H1 (cell line): Measurements from ENCODE around the gene UGT1A7. TPM values are rescaled to one million over a fixed set of nuclear protein-coding genes. Genes with fewer than 3 reads are reported as not detected.
"Not testable (repeated sequence)": the region's sequence is repeated elsewhere in the genome, so short reads cannot be mapped to it uniquely, and the experiment has no call there.

Experiments used
- CTCF ChIA-PET: fragments of 300-600 bp; sonication (Branson Sonifier 250); formaldehyde crosslinking; loops from one replicate; lab custom pipeline; 2021; ENCODE audit not compliant: partially characterized antibody; lab: Charles Lee
- POLR2A ChIA-PET: fragments of 300-600 bp; sonication (Branson Sonifier 250); formaldehyde crosslinking; loops from one replicate; lab custom pipeline; 2021; ENCODE audit warnings: inconsistent platforms; ENCODE audit not compliant: partially characterized antibody; lab: Charles Lee
- DNase-seq, 2 experiments: peaks; one replicate each; pipeline versions ENCODE4 v3.0.0 to v3.0.0-alpha.2; 2010 to 2022; ENCODE audit warnings: low spot score in 2 of 2, low read depth in 1 of 2, mixed read lengths in 1 of 2
- FAIRE-seq: peaks from 2 replicates; lab custom pipeline; 2011; peaks lifted over from hg19 to GRCh38; lab: Jason Lieb, UNC
- H2AFZ ChIP-seq: 2 replicates; pipeline ENCODE4 v1.8.1; 2012; ENCODE audit warnings: low read length, inconsistent platforms
- H2AK5ac ChIP-seq: 2 replicates; pipeline ENCODE4 v1.6.1; 2013; ENCODE audit warnings: low read depth, low read length
- H2BK120ac ChIP-seq: replicated peaks from 2 replicates; pipeline ENCODE3; 2013; ENCODE audit warnings: low read depth, low read length, inconsistent platforms
- H2BK12ac ChIP-seq: 2 replicates; pipeline ENCODE4 v1.6.1; 2013; ENCODE audit warnings: low read depth, low read length
- H2BK15ac ChIP-seq: 2 replicates; pipeline ENCODE4 v1.6.1; 2013; ENCODE audit warnings: low read length
- H2BK20ac ChIP-seq: 2 replicates; pipeline ENCODE4 v1.6.1; 2013; ENCODE audit warnings: low read length
- H2BK5ac ChIP-seq: 2 replicates; pipeline ENCODE4 v1.6.1; 2013; ENCODE audit warnings: low read depth, low read length
- H3K14ac ChIP-seq: 2 replicates; pipeline ENCODE4 v1.6.1; 2013; ENCODE audit warnings: inconsistent platforms; ENCODE audit not compliant: insufficient read length
- H3K18ac ChIP-seq: 2 replicates; pipeline ENCODE4 v1.6.1; 2013; ENCODE audit warnings: low read length; ENCODE audit errors: extremely low read depth
- H3K23ac ChIP-seq: 2 replicates; pipeline ENCODE4 v1.6.1; 2013; ENCODE audit warnings: inconsistent platforms; ENCODE audit not compliant: insufficient read length
- H3K23me2 ChIP-seq: 2 replicates; pipeline ENCODE4 v1.6.1; 2013; ENCODE audit warnings: low read depth, low read length
- H3K27ac ChIP-seq: 2 replicates; pipeline ENCODE4 v1.6.1; 2011; ENCODE audit warnings: low read depth, low read length, inconsistent platforms
- H3K27me3 ChIP-seq, 4 experiments: replicated peaks in 1 of 4; 1 replicate in 1 of 4; 2 replicates in 3 of 4; pipeline versions ENCODE4 v1.6.1 to v1.8.1; 2011 to 2013; ENCODE audit warnings: low read length in 3 of 4, mild to moderate bottlenecking in 3 of 4, inconsistent platforms in 2 of 4, mixed read lengths in 2 of 4, moderate library complexity in 1 of 4; ENCODE audit not compliant: control insufficient read depth in 3 of 4, insufficient read depth in 3 of 4; ENCODE audit errors: extremely low read depth in 1 of 4
- H3K36me3 ChIP-seq, 4 experiments: 2 replicates each; pipeline versions ENCODE4 v1.6.1 to v1.8.1; 2011 to 2013; ENCODE audit warnings: mild to moderate bottlenecking in 4 of 4, low read length in 3 of 4, moderate library complexity in 2 of 4, control low read depth in 1 of 4, inconsistent platforms in 1 of 4; ENCODE audit not compliant: insufficient read depth in 4 of 4, control insufficient read depth in 2 of 4
- H3K4ac ChIP-seq: replicated peaks from 2 replicates; pipeline ENCODE3; 2013; ENCODE audit warnings: low read length, low read depth, mixed read lengths, inconsistent platforms; ENCODE audit not compliant: insufficient read length
- H3K4me1 ChIP-seq, 4 experiments: replicated peaks in 1 of 4; 1 replicate in 1 of 4; 2 replicates in 3 of 4; pipeline versions ENCODE4 v1.6.1 to v1.8.1; 2011 to 2013; ENCODE audit warnings: low read length in 3 of 4, inconsistent platforms in 2 of 4, mixed read lengths in 1 of 4; ENCODE audit not compliant: insufficient read depth in 4 of 4, control insufficient read depth in 3 of 4
- H3K4me2 ChIP-seq, 2 experiments: 2 replicates each; pipeline versions ENCODE4 v1.6.1 to v1.8.1; 2011 to 2013; ENCODE audit warnings: low read depth in 2 of 2, low read length in 2 of 2, control low read depth in 1 of 2, inconsistent platforms in 1 of 2, mild to moderate bottlenecking in 1 of 2; ENCODE audit not compliant: insufficient read depth in 1 of 2
- H3K4me3 ChIP-seq, 4 experiments: fragments of 200-600, 300-600 bp in 1 of 4; sonication (generic), shearing (Covaris generic), sonication (Bioruptor Twin) in 1 of 4; 2 replicates each; pipeline versions ENCODE4 v1.5.1 to v1.8.1; 2011 to 2016; ENCODE audit warnings: low read length in 4 of 4, low read depth in 3 of 4, control low read depth in 2 of 4, inconsistent platforms in 2 of 4, mild to moderate bottlenecking in 2 of 4, mixed read lengths in 1 of 4, moderate library complexity in 1 of 4; ENCODE audit not compliant: insufficient read depth in 2 of 4; ENCODE audit errors: extremely low read depth in 1 of 4
- H3K56ac ChIP-seq: replicated peaks from 2 replicates; pipeline ENCODE3; 2013; ENCODE audit warnings: low read depth, mild to moderate bottlenecking, mixed read lengths, low read length, inconsistent platforms; ENCODE audit not compliant: insufficient read length
- H3K79me1 ChIP-seq: 2 replicates; pipeline ENCODE4 v1.6.1; 2013; ENCODE audit warnings: low read depth, low read length, control low read depth
- H3K79me2 ChIP-seq, 2 experiments: 2 replicates each; pipeline versions ENCODE4 v1.6.1 to v1.8.1; 2012 to 2013; ENCODE audit warnings: low read length in 2 of 2, mild to moderate bottlenecking in 2 of 2, inconsistent platforms in 1 of 2; ENCODE audit not compliant: insufficient read depth in 2 of 2, control insufficient read depth in 1 of 2
- H3K9ac ChIP-seq, 4 experiments: replicated peaks in 1 of 4; 1 replicate in 1 of 4; 2 replicates in 3 of 4; pipeline versions ENCODE4 v1.6.1 to v1.8.1; 2011 to 2013; ENCODE audit warnings: low read depth in 3 of 4, low read length in 3 of 4, control low read depth in 2 of 4, mild to moderate bottlenecking in 2 of 4, moderate library complexity in 2 of 4, inconsistent platforms in 1 of 4; ENCODE audit errors: extremely low read depth in 1 of 4
- H3K9me3 ChIP-seq, 2 experiments: 2 replicates each; pipeline versions ENCODE4 v1.6.1 to v1.8.1; 2012 to 2013; ENCODE audit warnings: mild to moderate bottlenecking in 2 of 2, moderate library complexity in 2 of 2, control low read depth in 1 of 2, inconsistent platforms in 1 of 2, low read depth in 1 of 2, low read length in 1 of 2, mixed read lengths in 1 of 2; ENCODE audit not compliant: insufficient read depth in 2 of 2
- H4K20me1 ChIP-seq, 2 experiments: replicated peaks in 1 of 2; 2 replicates each; pipeline versions ENCODE3 to v1.8.1; 2011 to 2013; ENCODE audit warnings: inconsistent platforms in 2 of 2, low read length in 2 of 2, mild to moderate bottlenecking in 1 of 2; ENCODE audit not compliant: insufficient read depth in 2 of 2, control insufficient read depth in 1 of 2
- H4K5ac ChIP-seq: 2 replicates; pipeline ENCODE4 v1.6.1; 2013; ENCODE audit warnings: low read length, low read depth, mixed read lengths, inconsistent platforms; ENCODE audit not compliant: insufficient read length
- H4K8ac ChIP-seq: 2 replicates; pipeline ENCODE4 v1.8.0; 2013; ENCODE audit warnings: mild to moderate bottlenecking, moderate library complexity, low read length, inconsistent platforms; ENCODE audit not compliant: insufficient read depth; ENCODE audit errors: extremely low read depth
- H4K91ac ChIP-seq: replicated peaks from 2 replicates; pipeline ENCODE3; 2013; ENCODE audit warnings: low read length, mixed read lengths, inconsistent platforms; ENCODE audit not compliant: insufficient read length
- ASH2L ChIP-seq: fragments of 200-600, 300-600 bp; sonication (generic); IDR thresholded peaks from one replicate; pipeline ENCODE4 v1.7.1; 2017; ENCODE audit warnings: low read length
- CBX8 ChIP-seq: fragments of 300-800, 300-1000 bp; sonication (generic); IDR thresholded peaks from 2 replicates; pipeline ENCODE4 v1.7.1; 2016; ENCODE audit warnings: low read depth, low read length, borderline replicate concordance
- GABPA ChIP-seq: IDR thresholded peaks from 2 replicates; pipeline ENCODE4 v1.6.1; 2011; ENCODE audit warnings: mild to moderate bottlenecking, low read length, moderate library complexity, borderline replicate concordance; ENCODE audit not compliant: insufficient read depth
- KDM1A ChIP-seq: fragments of 200-600, 300-600 bp; sonication (generic); IDR thresholded peaks from 2 replicates; pipeline ENCODE4 v1.7.1; 2016; ENCODE audit warnings: mild to moderate bottlenecking, low read length, borderline replicate concordance
- NRF1 ChIP-seq: IDR thresholded peaks from 2 replicates; pipeline ENCODE4 v1.6.1; 2011; ENCODE audit warnings: mild to moderate bottlenecking, low read depth, low read length, improper control_type of control experiment
- RNF2 ChIP-seq: fragments of 200-900, 300-1000 bp; sonication (generic); IDR thresholded peaks from 2 replicates; pipeline ENCODE4 v1.7.1; 2016; ENCODE audit warnings: borderline replicate concordance, low read depth, mild to moderate bottlenecking, antibody characterized with exemption, low read length; ENCODE audit not compliant: poor library complexity, severe bottlenecking; ENCODE audit errors: missing control alignments
- TEAD4 ChIP-seq: IDR thresholded peaks from 2 replicates; pipeline ENCODE4 v1.6.1; 2012; ENCODE audit warnings: low read depth, low read length, inconsistent platforms, mixed read lengths
- WGBS, 2 experiments: shearing (Covaris generic) in 1 of 2; methylation state at CpG; one replicate each; pipeline versions ENCODE4 v1.1.6 to v1.1.7; 2013 to 2015; ENCODE audit warnings: low lambda C conversion rate in 2 of 2, mixed read lengths in 2 of 2, inconsistent platforms in 1 of 2, low coverage in 1 of 2, missing lambda C conversion rate in 1 of 2; ENCODE audit not compliant: insufficient replicate concordance in 2 of 2, insufficient coverage in 1 of 2, insufficient read length in 1 of 2; ENCODE audit errors: extremely low coverage in 1 of 2, missing lambda C conversion rate in 1 of 2; 5-methylcytosine and 5-hydroxymethylcytosine counted together
- polyA plus RNA-seq, 7 experiments: library from polyadenylated mRNA; depleted of rRNA in 3 of 7; stranded (reverse) in 5 of 7; unstranded in 2 of 7; fragments of >200 nt in 5 of 7; fragments of 200-250 nt in 2 of 7; gene quantifications; 1 replicate in 5 of 7; 2 replicates in 1 of 7; 4 replicates in 1 of 7; pipeline versions ENCODE4 v1.2.1 to v1.2.3, GENCODE V29; 2011 to 2013; ENCODE audit warnings: missing spikeins in 2 of 7, mixed read lengths in 2 of 7
- total RNA-seq: library from RNA; stranded (reverse); fragmentation: NEBNext Ultra II Directional; extraction: Animal tissue kit (Norgen Biotek cat#: 25700); gene quantifications from 2 replicates; pipeline ENCODE4 v1.2.1, GENCODE V29; 2021
- TF ChIP-seq, protein P1 (sequence below): IDR thresholded peaks from 2 replicates; pipeline ENCODE4 v1.6.1; 2012; ENCODE audit warnings: low read length, inconsistent platforms

Gene UGT1A7
- total and polyA plus RNA-seq, 2 of the 8 experiments (the other 6 are each of a cell fraction or from before 2014, with no cell fraction given): not detected

GRCh38 chr2:233745073-233745755, 63.5 kb downstream of the UGT1A7 start (continued):
- TF ChIP-seq RNF2 (no peak), ASH2L (no peak), KDM1A (no peak), GABPA (no peak), TEAD4 (no peak), NRF1 (no peak), CBX8 (no peak)
- TF ChIP-seq, protein P1, sequence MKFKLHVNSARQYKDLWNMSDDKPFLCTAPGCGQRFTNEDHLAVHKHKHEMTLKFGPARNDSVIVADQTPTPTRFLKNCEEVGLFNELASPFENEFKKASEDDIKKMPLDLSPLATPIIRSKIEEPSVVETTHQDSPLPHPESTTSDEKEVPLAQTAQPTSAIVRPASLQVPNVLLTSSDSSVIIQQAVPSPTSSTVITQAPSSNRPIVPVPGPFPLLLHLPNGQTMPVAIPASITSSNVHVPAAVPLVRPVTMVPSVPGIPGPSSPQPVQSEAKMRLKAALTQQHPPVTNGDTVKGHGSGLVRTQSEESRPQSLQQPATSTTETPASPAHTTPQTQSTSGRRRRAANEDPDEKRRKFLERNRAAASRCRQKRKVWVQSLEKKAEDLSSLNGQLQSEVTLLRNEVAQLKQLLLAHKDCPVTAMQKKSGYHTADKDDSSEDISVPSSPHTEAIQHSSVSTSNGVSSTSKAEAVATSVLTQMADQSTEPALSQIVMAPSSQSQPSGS: no peak

DNA sequence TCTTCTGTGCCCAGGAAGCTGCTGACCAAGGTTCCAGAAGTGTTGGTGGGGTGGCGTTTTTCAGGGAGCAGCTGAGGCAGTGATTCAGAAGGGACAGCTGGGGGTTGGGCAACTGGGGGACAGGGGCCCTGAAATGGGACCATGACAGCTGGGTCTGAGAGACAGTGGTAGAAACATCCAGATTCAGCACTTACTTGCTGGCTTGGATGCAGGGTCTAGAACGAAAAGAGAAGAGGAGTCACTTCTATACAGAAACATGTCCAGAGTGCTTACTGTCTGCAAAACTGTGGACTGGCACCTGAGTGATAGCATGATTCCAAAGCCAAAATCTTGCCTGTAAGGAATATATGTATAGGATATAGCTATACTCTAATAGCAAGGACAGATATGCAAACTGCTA, 64.1 kb downstream of the UGT1A7 start:
- H3K9ac ChIP-seq, H3K56ac ChIP-seq, H3K4me2 ChIP-seq, H2AK5ac ChIP-seq, H4K91ac ChIP-seq, H2BK12ac ChIP-seq, H2BK20ac ChIP-seq, H3K23ac ChIP-seq, H3K23me2 ChIP-seq, H4K5ac ChIP-seq, H4K8ac ChIP-seq, CTCF ChIA-PET, H3K36me3 ChIP-seq, H3K4me3 ChIP-seq, H3K4me1 ChIP-seq, H2BK15ac ChIP-seq, H2BK5ac ChIP-seq, H2AFZ ChIP-seq, H3K4ac ChIP-seq, H3K27me3 ChIP-seq, H2BK120ac ChIP-seq, H3K18ac ChIP-seq, DNase-seq, H3K14ac ChIP-seq, POLR2A ChIA-PET, H4K20me1 ChIP-seq, H3K79me1 ChIP-seq, H3K79me2 ChIP-seq, FAIRE-seq, H3K27ac ChIP-seq: not testable (repeated sequence)
- WGBS, 2 experiments: 76% methylated on average over 2 of the region's 2 CpGs; no CpG with 5 or more reads in 1 of the 2 experiments
- peaks cover 9 to 27% of the 10 kb centered on the region in 2 experiments; a peak in 3 of 4 replicates for H3K9me3 ChIP-seq
